B cell (primary cell): ENCODE results near the gene DPYSL3. TPM values are rescaled to one million over a fixed set of nuclear protein-coding genes. Genes with fewer than 3 reads are reported as not detected.

Experiments used
- ATAC-seq: fragments of 200-7000 bp; cut with Tn5 transposase; one replicate; pipeline ENCODE4 v1.10.0; 2021; ENCODE audit warnings: low read depth, mild to moderate bottlenecking, moderate number of reproducible peaks, moderate library complexity
- CTCF ChIA-PET: fragments of 350-600 bp; sonication (Branson Sonifier 250); formaldehyde crosslinking; loops from one replicate; lab custom pipeline; 2021; ENCODE audit warnings: antibody characterized with exemption, inconsistent platforms; lab: Charles Lee
- POLR2A ChIA-PET: fragments of 350-600 bp; sonication (Branson Sonifier 250); formaldehyde crosslinking; loops from one replicate; lab custom pipeline; 2021; ENCODE audit warnings: antibody characterized with exemption; lab: Charles Lee
- DNase-seq: peaks from one replicate; pipeline ENCODE4 v3.0.0; 2013
- H2AFZ ChIP-seq: 2 replicates; pipeline ENCODE4 v1.6.1; 2012; ENCODE audit warnings: mild to moderate bottlenecking, low read depth, low read length; ENCODE audit not compliant: insufficient read depth, poor library complexity, severe bottlenecking
- H3K27ac ChIP-seq, 2 donors: 1 replicate in 1 of 2; 2 replicates in 1 of 2; pipeline ENCODE4 v1.5.1; 2012 to 2013; ENCODE audit warnings: low read length in 2 of 2, mild to moderate bottlenecking in 2 of 2, moderate library complexity in 1 of 2
- H3K27me3 ChIP-seq, 4 experiments: fragments of 200-600 bp in 1 of 4; sonication (generic) in 1 of 4; replicated peaks in 1 of 4; 1 replicate in 2 of 4; 2 replicates in 2 of 4; pipeline versions ENCODE4 v1.6.1 to v1.7.0; 2013 to 2016; ENCODE audit warnings: low read length in 3 of 4, mild to moderate bottlenecking in 2 of 4, mixed read lengths in 1 of 4, moderate library complexity in 1 of 4; ENCODE audit not compliant: insufficient read depth in 4 of 4, control insufficient read depth in 3 of 4; ENCODE audit errors: control extremely low read depth in 1 of 4
- H3K36me3 ChIP-seq, 2 experiments: replicated peaks in 1 of 2; 1 replicate in 1 of 2; 2 replicates in 1 of 2; pipeline versions ENCODE4 v1.6.1 to v1.7.1; 2013; ENCODE audit warnings: low read length in 1 of 2; ENCODE audit not compliant: insufficient read depth in 2 of 2, control insufficient read depth in 1 of 2; ENCODE audit errors: control extremely low read depth in 1 of 2, extremely low read depth in 1 of 2
- H3K4me1 ChIP-seq, 2 donors: fragments of 200-600 bp in 1 of 2; sonication (generic) in 1 of 2; 1 replicate in 1 of 2; 2 replicates in 1 of 2; pipeline versions ENCODE4 v1.5.1 to v1.6.1; 2013 to 2017; ENCODE audit warnings: low read length in 2 of 2; ENCODE audit not compliant: control insufficient read depth in 2 of 2, insufficient read depth in 2 of 2
- H3K4me2 ChIP-seq: replicated peaks from 2 replicates; pipeline ENCODE3; 2012; ENCODE audit warnings: mild to moderate bottlenecking, low read depth, low read length; ENCODE audit not compliant: poor library complexity, severe bottlenecking
- H3K4me3 ChIP-seq, 5 experiments: fragments of 200-600 bp in 1 of 5; sonication (generic) in 1 of 5; 1 replicate in 3 of 5; 2 replicates in 2 of 5; pipeline versions ENCODE4 v1.5.1 to v1.7.0; 2011 to 2016; ENCODE audit warnings: low read length in 4 of 5, mild to moderate bottlenecking in 4 of 5, low read depth in 2 of 5, control low read depth in 1 of 5, moderate library complexity in 1 of 5; ENCODE audit not compliant: insufficient read depth in 1 of 5; ENCODE audit errors: control extremely low read depth in 1 of 5, extremely low read depth in 1 of 5
- H3K79me2 ChIP-seq: fragments of 200-600 bp; sonication (generic); one replicate; pipeline ENCODE4 v1.6.0; 2016; ENCODE audit warnings: low read length; ENCODE audit not compliant: control insufficient read depth, insufficient read depth
- H3K9ac ChIP-seq: fragments of 200-600 bp; sonication (generic); 2 replicates; pipeline ENCODE4 v1.6.1; 2017; ENCODE audit warnings: mild to moderate bottlenecking, low read length, moderate library complexity
- H3K9me3 ChIP-seq, 3 donors: one replicate each; pipeline versions ENCODE4 v1.6.1 to v1.7.1; 2013; ENCODE audit warnings: low read length in 2 of 3; ENCODE audit not compliant: control insufficient read depth in 2 of 3, insufficient read depth in 1 of 3; ENCODE audit errors: control extremely low read depth in 1 of 3
- H4K20me1 ChIP-seq: 2 replicates; pipeline ENCODE4 v1.6.0; 2012; ENCODE audit warnings: mild to moderate bottlenecking, low read length; ENCODE audit not compliant: insufficient read depth, control insufficient read depth, poor library complexity, severe bottlenecking
- H3K27ac Mint-ChIP-seq: one replicate; pipeline ENCODE4 v1.8.0; 2021; ENCODE audit warnings: mixed read lengths
- H3K27me3 Mint-ChIP-seq: one replicate; pipeline ENCODE4 v1.8.0; 2021; ENCODE audit warnings: mixed read lengths
- H3K4me1 Mint-ChIP-seq: one replicate; pipeline ENCODE4 v1.8.0; 2021; ENCODE audit warnings: mixed read lengths
- H3K4me3 Mint-ChIP-seq: one replicate; pipeline ENCODE4 v1.8.0; 2021; ENCODE audit warnings: mixed read lengths
- H3K9me3 Mint-ChIP-seq: one replicate; pipeline ENCODE4 v1.8.0; 2022; ENCODE audit warnings: mixed read lengths; ENCODE audit not compliant: insufficient read depth
- EZH2 ChIP-seq: IDR thresholded peaks from 2 replicates; pipeline ENCODE4 v1.6.1; 2012; ENCODE audit warnings: borderline replicate concordance, low read depth, mild to moderate bottlenecking, moderate library complexity, low read length; ENCODE audit not compliant: insufficient read depth, poor library complexity, severe bottlenecking
- WGBS: methylation state at CpG from one replicate; pipeline ENCODE4 v1.1.5; 2013; ENCODE audit warnings: missing lambda C conversion rate; ENCODE audit not compliant: insufficient coverage; 5-methylcytosine and 5-hydroxymethylcytosine counted together
- intact Hi-C: fragments of 100-400 bp; cut with micrococcal nuclease; formaldehyde crosslinking; loops from one replicate; pipeline ENCODE4 v1.10.0; 2022
- polyA minus RNA-seq: library from RNA; depleted of rRNA, polyadenylated mRNA; stranded (reverse); fragments of >200 nt; gene quantifications from 2 replicates; pipeline ENCODE4 v1.2.3, GENCODE V29; 2012
- polyA plus RNA-seq: library from polyadenylated mRNA; depleted of rRNA; stranded (reverse); fragments of >200 nt; gene quantifications from 2 replicates; pipeline ENCODE4 v1.2.3, GENCODE V29; 2012
- total RNA-seq, 2 donors: library from RNA; stranded (reverse); fragments of 120-200 nt in 1 of 2; gene quantifications; 1 replicate in 1 of 2; 2 replicates in 1 of 2; pipeline versions ENCODE4 v1.2.3 to v1.2.4, GENCODE V29; 2013 to 2022
- TF ChIP-seq, protein P1 (sequence below): fragments of 200-600 bp; IDR thresholded peaks from one replicate; pipeline ENCODE4 v1.8.0; 2022; ENCODE audit warnings: antibody characterized with exemption, mild to moderate bottlenecking

Gene DPYSL3
- total RNA-seq = not detected in 2 replicates
- 1.8 TPM for total RNA-seq (2013)
- not detected in 2 replicates for polyA plus RNA-seq
- polyA minus RNA-seq = not detected in 2 replicates

GRCh38 chr5:147509710-147510651 lies at the start of gene DPYSL3:
Gene DPYSL3 (minus strand): TSS chr5:147510068. CDS start chr5:147509858, 210 bp downstream.
- 10% methylated on average over 66 of the region's 66 CpGs for WGBS
- Histone ChIP-seq H3K9me3 (peaks cover 0 to 16% (median 0%) of the 10 kb centered on the region in 3 donors), H4K20me1 (no peaks in the 10 kb centered on the region), H3K4me3 (no peak within 1 kb of the TSS), H3K36me3 (no peaks in the 10 kb centered on the region), H3K27me3 (peaks cover 0 to 18% (median 11%) of the 10 kb centered on the region in 4 experiments), H3K4me1 (no peaks in the 10 kb centered on the region), H3K27ac (no peak within 1 kb of the TSS), H3K4me2 (no peak within 1 kb of the TSS), H3K9ac (no peak within 1 kb of the TSS), H2AFZ (no peak within 1 kb of the TSS), H3K79me2 (no peaks in the 10 kb centered on the region)
- H3K27ac Mint-ChIP-seq = no peak within 1 kb of the TSS
- peaks cover 40% of the 10 kb centered on the region for H3K27me3 Mint-ChIP-seq
- POLR2A ChIA-PET = no interaction called here
- H3K4me3 Mint-ChIP-seq = no peak within 1 kb of the TSS
- ATAC-seq (no peak), DNase-seq (peak; percentile 1)
- CTCF ChIA-PET = no interaction called here
- TF ChIP-seq, protein P1, sequence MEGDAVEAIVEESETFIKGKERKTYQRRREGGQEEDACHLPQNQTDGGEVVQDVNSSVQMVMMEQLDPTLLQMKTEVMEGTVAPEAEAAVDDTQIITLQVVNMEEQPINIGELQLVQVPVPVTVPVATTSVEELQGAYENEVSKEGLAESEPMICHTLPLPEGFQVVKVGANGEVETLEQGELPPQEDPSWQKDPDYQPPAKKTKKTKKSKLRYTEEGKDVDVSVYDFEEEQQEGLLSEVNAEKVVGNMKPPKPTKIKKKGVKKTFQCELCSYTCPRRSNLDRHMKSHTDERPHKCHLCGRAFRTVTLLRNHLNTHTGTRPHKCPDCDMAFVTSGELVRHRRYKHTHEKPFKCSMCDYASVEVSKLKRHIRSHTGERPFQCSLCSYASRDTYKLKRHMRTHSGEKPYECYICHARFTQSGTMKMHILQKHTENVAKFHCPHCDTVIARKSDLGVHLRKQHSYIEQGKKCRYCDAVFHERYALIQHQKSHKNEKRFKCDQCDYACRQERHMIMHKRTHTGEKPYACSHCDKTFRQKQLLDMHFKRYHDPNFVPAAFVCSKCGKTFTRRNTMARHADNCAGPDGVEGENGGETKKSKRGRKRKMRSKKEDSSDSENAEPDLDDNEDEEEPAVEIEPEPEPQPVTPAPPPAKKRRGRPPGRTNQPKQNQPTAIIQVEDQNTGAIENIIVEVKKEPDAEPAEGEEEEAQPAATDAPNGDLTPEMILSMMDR = no peak
- no peak for TF ChIP-seq EZH2
- intact Hi-C loops = no loop called here
- H3K9me3 Mint-ChIP-seq = peaks cover 2% of the 10 kb centered on the region
- H3K4me1 Mint-ChIP-seq = no peaks in the 10 kb centered on the region

- H4K20me1 ChIP-seq = no peaks in the 10 kb centered on the region
- H3K4me3 ChIP-seq = no peak overlapping the region
- POLR2A ChIA-PET = no interaction called here
- intact Hi-C loops = no loop called here
- Mint-ChIP-seq H3K27ac (no peak overlapping the region), H3K4me1 (no peaks in the 10 kb centered on the region), H3K9me3 (no peaks in the 10 kb centered on the region), H3K4me3 (no peak overlapping the region), H3K27me3 (peaks cover 3% of the 10 kb centered on the region)
- no peak overlapping the region for H2AFZ ChIP-seq
- H3K79me2 ChIP-seq = no peaks in the 10 kb centered on the region
- H3K27ac ChIP-seq = no peak overlapping the region
- ATAC-seq = no peak
- CTCF ChIA-PET = no interaction called here
- DNase-seq = no peak
- H3K27me3 ChIP-seq = no peaks in the 10 kb centered on the region
- no peak for TF ChIP-seq EZH2
- TF ChIP-seq, protein P1 = no peak
- H3K9me3 ChIP-seq = no peaks in the 10 kb centered on the region
- no peaks in the 10 kb centered on the region for H3K4me1 ChIP-seq
- no peak overlapping the region for H3K9ac ChIP-seq
- H3K36me3 ChIP-seq = no peaks in the 10 kb centered on the region
- H3K4me2 ChIP-seq = no peak overlapping the region
- WGBS = 53% methylated on average over 2 of the region's 2 CpGs
Measured at GRCh38 chr5:147558826-147559225, 49.0 kb upstream of the DPYSL3 start.
